ENCODE measurements around the gene CLIP1.
"Not testable (repeated sequence)": the region's sequence is repeated elsewhere in the genome, so short reads cannot be mapped to it uniquely, and the experiment has no call there.

CLIP1 gene

DNA sequence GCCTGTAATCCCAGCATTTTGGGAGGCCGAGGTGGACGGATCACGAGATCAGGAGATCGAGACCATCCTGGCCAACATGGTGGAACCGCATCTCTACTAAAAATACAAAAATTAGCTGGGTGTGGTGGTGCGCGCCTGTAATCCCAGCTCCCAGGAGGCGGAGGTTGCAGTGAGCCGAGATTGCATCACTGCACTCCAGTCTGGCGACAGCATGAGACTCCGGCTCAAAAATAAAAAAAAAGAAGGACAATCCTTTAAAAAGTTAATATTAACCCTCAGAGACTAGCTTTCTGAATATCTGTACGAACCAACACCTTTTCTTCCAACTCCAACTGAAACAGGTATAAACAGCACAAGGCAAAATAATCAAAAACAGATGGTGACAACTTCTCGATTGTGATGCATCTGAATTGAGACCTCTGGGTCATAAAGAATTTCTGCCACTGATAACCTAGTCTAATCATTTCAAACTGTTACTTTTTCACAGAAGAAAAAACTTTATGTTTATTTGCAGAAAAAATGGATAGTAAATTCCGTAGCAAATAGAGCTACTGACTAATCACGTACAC lies 27.8 kb downstream of the CLIP1 start:
- no peak for DNase-seq

DNA sequence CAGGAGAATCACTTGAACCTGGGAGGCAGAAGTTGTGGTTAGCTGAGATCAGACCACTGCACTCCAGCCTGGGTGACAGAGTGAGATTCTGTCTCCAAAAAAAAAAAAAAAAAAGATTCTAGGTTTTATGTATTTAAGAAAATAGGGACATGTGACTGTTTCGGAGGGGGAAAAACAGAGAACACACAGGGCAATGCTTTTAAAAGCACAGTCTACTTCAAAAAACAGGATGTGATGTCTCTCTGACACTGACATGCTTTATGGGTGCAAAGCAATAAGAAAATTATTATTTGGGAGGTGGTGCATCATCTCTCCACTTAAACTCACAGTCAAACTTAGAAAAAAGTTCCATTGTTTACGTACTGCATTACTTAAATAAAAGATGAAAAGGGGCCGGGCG lies 28.7 kb downstream of the CLIP1 start:
- DNase-seq, result no peak

DNA sequence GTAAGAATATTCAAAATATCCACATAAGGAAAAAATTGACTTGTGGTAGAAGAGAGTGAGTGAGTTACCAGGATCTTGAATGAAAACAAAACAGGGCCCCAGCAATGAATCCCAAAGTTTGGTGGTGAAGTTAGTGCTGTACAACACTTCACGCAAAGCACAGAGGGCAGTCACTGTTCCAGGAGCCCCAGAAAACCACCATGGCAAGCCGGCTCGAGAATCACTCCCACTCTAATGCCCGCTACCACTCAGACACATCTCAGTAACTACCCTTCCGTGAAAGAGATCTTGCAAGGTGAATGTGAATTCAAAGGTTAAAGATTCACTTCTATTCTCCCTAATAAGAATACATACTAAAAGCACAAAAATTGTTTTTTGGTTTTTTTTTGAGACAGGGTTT lies 30.1 kb downstream of the CLIP1 start:
- no peak for DNase-seq

DNA sequence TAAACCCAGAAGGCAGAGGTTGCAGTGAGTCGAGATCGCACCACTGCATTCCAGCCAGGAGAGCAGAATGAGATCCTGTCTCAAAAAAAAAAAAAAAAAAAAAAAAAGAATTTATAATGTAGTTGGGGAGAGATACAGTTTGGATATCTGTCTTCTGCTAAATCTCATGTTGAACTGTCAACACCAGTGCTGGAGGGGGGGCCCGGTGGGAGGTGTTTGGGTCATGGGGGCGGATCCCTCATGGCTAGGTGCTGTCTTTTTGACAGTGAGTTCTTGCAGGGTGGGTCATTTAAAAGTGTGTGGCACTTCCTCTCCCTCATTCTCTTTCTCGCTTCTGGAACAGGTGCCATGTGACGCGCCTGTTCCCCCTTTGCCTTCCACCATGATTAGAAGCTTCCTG lies 32.8 kb downstream of the CLIP1 start:
- no peak for DNase-seq

DNA sequence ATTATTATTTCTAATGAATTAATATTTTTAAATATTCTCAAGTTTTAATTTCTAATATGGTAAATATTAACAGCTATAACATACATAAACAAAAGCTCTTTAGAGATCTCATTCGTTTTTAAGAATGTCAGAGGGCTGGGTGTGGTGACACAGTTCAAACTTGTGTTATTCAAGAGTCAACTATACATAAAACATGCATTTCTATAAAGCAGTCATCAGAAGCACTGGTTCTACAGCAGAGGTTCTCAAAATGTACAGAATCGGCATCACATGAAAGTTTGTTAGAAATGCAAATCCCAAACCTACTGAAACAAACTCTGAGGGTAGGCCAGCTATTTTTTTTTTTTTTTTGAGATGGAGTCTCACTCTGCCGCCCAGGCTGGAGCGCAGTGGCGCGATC lies 34.6 kb downstream of the CLIP1 start:
- DNase-seq, result no peak

DNA sequence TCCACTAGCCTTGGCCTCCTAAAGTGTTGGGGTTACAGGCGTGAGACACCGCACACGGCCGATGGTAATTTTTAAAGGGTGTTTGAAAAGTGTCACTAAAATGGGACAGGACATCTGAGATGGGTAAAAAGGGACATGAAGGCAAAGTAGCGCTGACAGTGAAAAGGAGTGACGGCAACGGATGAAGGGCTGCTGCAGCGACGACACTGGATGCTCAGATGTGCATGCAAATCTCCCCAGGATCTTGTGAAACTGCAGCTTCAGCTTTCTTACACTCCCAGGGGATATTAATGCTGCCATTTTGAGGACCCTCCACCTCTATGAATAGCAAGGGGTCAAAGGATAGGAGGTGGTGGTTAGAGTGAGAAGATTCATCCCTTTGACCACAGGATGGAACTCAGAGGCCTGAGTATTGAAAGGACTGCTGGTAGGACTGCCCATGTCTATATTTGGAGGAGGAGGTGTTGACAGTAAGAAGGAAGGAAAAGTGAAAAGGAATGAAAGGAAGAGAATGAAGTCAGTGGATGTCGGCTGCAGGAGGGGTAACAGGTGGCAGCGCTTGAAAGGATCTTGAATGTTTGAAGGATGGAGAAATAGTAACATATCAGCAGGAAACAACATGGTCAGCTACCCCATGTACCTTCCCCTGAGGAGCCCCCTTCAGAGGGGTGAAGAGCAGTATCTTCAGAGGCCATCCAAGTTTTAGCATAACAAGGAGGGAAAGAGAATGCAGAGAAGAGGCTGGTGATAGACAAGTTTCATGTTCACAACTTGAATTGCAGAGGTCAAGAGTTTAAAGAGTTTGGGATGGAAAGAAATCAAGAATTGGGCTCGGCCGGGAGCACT lies 37.1 kb downstream of the CLIP1 start:
- no peak for DNase-seq

DNA sequence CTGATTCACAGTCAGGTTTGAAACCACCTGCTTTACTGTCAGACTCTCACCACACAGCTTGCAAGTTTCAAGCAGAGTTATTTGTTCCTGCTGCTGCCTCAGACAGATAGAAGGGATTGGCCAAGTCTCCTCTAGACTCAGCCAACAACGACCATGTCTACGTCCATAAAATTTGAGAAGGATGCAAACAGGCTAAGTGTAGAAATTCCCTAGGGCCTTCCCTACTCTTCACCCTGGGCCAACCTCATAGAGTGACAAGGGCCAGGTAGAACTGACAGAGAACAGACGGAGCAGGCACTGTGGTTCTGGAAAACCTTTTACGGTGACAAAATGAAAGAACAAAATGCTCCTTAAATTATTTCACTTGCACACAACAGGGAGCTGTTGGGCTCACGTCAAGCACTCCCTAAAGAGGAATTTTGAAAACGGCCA lies 39.5 kb downstream of the CLIP1 start:
- no peak for DNase-seq

DNA sequence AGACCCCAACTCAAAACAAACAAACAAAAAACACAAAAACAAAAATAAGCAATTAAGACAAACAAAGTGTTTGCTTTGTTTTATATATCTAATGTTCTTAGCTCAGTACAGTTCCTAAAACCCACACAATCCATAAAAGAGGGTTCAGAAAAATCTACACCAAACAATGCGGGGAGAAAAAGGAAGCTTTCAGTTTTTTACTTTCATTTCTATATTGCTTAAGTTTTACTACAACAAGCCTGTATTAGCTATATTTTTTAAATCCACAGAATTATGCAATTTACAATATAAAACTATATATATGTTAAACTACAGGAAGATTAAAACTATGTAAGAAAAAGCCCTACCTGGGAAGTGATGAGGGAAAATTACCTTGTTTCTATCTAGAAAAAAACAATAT lies 41.4 kb downstream of the CLIP1 start:
- DNase-seq, result no peak

DNA sequence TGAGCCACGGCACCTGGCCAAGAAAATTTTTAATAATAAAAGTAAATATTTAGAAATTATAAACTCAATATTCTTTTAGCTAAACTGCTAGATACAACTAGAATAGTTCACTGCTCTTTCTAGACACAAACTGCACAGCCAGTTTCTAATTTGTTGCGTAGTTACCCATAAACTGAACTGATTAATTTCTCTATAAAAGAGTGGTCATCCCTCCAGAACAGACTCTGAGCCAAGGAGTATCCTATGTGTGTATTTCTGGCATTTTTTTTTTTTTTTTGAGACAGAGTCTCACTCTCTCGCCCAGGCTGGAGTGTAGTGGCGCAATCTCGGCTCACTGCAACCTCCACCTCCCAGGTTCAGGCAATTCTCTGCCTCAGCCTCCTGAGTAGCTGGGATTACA lies 45.7 kb downstream of the CLIP1 start:
- not testable (repeated sequence) for DNase-seq

DNA sequence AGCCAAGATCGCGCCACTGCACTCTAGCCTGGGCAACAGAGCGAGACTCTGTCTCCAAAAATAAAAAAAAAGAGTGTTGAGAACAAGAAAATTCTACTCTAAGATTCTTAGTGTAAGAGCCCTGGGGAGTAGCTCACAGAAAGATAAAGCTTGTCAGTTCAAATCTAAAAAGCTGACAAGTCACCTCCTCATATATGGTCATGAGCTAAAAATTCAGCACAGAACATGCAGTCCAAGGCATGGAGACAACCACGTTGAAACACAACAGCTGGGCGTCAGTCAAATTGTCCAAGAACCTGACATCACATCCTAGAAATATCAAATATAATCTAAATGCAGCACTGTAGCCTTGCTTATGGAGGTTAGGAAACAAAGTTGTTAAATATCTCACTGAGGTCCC lies 47.8 kb downstream of the CLIP1 start:
- DNase-seq, result no peak

DNA sequence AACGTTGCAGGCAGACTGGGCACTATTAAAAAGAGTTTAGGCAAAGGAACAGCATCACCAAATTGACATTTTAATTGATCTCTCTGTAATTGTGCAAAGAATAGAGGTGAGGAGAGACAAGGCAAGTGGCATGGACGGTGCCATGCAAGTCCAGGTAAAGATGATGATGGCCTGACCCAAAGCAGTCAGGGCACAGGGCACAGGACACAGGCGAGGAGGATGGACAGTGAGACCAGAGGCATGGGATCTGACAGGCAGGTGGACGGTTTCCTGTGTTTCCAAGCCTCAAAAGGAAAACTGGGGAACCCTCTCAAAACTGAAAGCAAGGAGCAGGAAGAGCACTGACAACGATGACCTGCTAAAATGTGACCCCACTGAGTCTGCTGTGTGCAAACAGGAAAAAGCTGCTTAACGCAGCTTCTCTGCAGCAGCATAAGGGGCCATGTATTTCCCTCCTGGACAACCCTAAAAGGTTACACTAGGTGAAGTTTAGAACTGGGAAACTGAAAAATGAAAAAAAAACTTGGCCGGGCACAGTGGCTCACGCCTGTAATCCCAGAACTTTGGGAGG lies 50.9 kb downstream of the CLIP1 start:
- no peak for DNase-seq

DNA sequence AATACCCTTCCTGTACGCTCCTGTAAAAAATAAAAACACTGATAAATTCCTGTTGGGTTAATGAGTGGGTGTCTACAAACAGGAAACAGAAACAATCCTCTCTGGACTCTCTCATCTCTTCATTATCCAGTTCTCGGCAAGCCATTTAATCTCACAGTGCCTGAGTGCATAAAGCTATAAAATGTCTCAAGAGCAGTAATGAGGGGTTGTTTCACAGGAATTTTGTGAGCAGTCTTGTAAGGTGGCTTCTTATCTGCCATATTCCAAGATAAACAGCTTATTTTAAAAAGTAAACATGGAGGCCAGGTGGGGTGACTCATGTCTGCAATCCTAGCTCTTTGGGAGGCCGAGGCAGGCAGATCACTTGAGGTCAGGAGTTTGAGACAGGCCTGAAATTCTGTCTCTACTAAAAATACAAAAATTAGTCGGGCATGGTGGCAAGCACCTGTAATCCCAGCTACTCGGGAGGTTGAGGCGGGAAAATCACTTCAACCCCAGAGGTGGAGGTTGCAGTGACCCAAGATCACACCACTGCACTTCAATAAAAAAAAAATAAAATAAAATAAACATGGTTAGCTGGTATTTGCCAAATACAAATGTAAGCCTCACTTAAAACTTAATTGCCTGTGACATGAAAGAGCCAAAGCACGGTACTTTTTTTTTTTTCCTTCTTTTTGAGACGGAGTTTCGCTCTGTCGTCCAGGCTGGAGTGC lies 54.0 kb downstream of the CLIP1 start:
- no peak for DNase-seq

DNA sequence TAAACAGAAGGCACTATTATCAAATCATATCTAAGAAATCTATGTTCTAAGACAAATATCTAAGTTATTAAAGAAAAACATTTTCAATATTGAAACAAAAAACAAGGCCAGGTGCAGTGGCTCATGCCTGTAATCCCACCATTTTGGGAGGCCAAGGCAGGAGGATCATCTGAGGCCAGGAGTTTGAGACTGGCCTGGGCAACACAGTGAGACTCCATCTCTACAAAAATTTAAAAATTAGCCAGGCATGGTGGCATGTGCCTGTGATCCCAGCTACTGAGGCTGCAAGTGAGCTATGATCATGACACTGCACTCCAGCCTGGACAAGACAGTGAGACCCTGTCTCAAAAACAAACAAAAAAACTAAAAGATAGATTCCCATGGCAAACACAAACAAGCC lies 54.8 kb downstream of the CLIP1 start:
- DNase-seq, result not testable (repeated sequence)

DNA sequence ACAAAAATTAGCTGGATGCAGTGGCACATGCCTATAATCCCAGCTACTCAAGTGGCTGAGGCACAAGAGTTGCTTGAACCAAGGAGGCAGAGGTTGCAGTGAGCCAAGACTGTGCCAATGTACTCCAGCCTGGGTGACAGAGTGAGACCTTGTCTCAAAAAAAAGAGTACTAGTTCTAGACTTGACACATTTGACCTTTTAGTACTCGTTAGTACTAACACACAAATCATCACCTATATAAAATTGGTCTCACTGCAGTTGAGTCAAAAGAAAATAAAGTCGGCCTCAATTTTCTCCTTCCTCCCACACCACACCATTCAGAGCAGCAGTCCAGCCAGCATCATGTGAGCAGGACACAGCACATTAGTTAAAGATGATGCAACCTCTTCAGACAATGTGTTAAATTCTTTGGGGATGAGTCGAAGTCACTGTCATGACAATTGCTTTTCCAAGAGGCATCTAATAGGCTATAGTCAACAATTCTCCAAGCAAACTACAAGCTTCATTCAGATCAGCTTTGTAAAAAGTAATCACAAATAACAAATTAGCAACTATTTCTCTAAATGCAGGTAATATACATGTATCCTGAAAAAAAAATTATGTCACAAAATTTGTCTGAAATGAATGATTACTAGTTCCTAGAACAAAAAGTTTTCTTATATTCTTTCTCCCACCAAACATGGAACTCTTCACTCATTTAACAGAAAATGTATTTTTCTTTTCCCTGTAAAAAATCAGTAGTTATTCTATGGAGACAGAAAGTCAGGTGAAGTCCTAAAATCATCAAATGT lies 55.6 kb downstream of the CLIP1 start:
- no peak for DNase-seq

DNA sequence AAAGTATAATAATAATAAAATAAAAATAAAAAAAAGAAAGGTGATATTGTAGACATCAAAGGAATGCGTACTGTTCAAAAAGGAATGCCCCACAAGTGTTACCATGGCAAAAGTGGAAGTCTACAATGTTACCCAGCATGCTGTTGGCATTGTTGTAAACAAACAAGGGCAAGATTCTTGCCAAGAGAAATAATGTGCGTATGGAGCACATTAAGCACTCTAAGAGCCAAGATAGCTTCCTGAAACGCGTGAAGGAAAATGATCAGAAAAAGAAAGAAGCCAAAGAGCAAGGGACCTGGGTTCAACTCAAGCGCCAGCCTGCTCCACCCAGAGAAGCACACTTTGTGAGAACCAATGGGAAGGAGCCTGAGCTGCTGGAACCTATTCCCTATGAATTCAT lies 57.2 kb downstream of the CLIP1 start:
- not testable (repeated sequence) for DNase-seq

DNA sequence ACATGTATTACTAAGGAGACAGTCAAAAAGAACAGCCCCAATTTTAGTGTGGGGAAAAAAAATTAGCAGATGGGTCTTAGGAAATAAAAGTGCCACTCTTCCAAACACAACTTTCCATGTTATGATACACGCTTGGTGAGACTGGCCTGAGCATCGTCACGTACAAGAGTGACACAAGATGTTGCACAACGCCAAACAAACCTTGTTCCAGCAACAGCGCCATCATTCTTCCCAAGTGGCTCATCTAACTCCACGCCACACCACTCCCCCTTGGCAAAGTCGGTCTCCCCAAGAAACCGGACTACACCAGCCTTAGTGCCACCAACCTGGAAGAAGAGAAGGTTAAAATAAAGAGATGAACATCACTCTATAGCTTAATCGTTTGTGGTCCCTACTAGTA lies 58.7 kb downstream of the CLIP1 start:
- DNase-seq, result no peak

DNA sequence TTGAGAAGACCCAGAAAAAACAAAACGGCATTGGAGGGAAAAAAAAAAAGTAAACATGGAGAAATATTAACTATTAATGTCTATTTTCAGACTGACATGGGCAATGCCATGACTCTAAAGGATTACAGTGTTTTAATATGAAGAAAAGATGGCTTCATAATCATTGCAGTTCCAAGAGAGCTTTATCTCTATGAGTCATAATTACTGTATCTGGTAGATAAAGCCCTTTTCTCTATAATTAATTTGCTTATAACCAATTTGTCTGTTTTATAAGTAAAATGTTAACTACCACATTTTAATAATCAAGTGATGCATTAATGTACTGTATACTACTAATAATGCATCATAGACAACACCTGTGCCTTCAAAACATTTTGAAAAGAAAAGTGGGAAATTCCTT lies 59.7 kb downstream of the CLIP1 start:
- no peak for DNase-seq

DNA sequence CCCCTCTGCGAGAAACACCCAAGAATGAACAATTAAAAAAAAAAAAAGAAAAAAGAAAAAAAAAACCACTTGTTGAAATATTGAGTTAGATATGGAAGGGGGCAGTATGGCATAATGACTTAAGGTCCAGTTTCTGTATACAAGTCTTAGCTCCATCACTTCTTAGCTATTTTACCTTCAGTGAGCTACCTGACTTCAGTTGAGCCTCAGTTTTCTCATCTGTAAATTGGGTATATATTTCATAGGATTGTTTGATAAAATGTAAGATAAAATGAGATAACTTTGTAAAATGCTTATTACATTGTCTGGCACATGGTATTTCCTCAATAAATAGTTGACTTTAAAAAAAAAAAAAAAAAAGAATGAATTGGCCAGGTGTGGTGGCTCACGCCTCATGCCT lies 64.1 kb downstream of the CLIP1 start:
- DNase-seq, result not testable (repeated sequence)

DNA sequence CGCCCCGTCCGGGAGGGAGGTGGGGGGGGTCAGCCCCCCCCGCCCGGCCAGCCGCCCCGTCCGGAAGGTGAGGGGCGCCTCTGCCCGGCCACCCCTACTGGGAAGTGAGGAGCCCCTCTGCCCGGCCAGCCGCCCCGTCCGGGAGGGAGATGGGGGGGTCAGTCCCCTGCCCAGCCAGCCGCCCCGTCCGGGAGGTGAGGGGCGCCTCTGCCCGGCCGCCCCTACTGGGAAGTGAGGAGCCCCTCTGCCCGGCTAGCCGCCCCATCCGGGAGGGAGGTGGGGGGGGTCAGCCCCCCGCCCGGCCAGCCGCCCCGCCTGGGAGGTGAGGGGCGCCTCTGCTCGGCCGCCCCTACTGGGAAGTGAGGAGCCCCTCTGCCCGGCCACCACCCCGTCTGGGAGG lies 64.9 kb downstream of the CLIP1 start:
- DNase-seq, result not testable (repeated sequence)

DNA sequence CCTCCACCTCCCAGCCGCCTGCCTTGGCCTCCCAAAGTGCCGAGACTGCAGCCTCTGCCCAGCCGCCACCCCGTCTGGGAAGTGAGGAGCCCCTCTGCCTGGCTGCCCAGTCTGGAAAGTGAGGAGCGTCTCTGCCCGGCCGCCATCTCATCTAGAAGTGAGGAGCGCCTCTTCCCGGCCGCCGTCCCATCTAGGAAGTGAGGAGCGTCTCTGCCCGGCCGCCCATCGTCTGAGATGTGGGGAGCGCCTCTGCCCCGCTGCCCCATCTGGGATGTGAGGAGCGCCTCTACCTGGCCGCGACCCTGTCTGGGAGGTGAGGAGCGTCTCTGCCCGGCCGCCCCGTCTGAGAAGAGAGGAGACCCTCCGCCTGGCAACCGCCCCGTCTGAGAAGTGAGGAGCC lies 65.5 kb downstream of the CLIP1 start:
- not testable (repeated sequence) for DNase-seq

DNA sequence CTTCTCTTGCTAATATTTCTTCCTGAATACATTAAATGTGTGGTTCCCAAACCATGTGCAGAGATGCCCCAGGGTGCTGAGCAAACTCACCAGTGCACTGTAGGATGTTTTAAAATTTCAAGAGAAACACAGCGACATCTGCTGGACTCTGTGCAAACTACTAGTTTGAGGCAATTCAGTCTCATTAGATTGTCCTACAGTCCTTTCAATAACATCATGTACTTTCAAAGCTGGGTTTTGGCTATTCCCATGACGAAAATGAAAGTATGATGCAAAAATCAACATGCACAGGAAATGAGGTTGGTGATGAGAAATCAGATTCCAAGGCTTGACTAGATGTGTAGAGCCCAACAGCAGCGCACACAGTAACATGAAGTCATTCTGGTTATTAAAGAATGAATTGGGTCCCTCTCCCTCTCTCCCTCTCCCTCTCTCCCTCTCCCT lies 66.3 kb downstream of the CLIP1 start:
- peak; percentile 52 to 82 for DNase-seq

DNA sequence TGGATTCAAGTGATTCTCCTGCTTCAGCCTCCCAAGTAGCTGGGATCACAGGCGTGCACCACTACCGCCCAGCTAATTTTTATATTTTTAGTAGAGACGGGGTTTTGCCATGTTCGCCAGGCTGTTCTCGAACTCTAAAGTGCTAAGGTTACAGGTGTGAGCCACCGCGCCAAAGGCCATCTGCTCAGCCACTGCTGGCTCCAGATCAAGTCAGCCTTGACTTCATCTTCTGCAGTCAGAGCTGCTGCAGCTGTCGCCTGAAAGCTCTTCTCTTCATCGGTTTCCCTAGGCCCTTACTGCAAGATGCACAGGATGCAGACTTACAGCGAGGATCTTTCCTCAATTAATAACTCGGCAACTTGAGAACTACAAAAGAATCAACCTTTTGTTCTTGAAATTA lies 66.8 kb downstream of the CLIP1 start:
- peak; percentile 70 to 91 for DNase-seq

Data from NCI-H524 (cell line).